Astrocyte (in vitro differentiated cells and primary cell): Measurements from ENCODE around the gene DAPL1.

Experiments
- EZH2 ChIP-seq: IDR thresholded peaks from 2 replicates; pipeline ENCODE4 v1.6.1; 2012; ENCODE audit warnings: mild to moderate bottlenecking, low read length, inconsistent platforms; ENCODE audit not compliant: insufficient read depth
- TF ChIP-seq, protein P1 (sequence below): IDR thresholded peaks from 2 replicates; pipeline ENCODE4 v1.5.1; 2011; ENCODE audit warnings: low read depth, mild to moderate bottlenecking, inconsistent platforms, low read length, moderate library complexity; ENCODE audit not compliant: insufficient read depth

- TF ChIP-seq, protein P1, sequence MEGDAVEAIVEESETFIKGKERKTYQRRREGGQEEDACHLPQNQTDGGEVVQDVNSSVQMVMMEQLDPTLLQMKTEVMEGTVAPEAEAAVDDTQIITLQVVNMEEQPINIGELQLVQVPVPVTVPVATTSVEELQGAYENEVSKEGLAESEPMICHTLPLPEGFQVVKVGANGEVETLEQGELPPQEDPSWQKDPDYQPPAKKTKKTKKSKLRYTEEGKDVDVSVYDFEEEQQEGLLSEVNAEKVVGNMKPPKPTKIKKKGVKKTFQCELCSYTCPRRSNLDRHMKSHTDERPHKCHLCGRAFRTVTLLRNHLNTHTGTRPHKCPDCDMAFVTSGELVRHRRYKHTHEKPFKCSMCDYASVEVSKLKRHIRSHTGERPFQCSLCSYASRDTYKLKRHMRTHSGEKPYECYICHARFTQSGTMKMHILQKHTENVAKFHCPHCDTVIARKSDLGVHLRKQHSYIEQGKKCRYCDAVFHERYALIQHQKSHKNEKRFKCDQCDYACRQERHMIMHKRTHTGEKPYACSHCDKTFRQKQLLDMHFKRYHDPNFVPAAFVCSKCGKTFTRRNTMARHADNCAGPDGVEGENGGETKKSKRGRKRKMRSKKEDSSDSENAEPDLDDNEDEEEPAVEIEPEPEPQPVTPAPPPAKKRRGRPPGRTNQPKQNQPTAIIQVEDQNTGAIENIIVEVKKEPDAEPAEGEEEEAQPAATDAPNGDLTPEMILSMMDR, result no peak
- TF ChIP-seq EZH2, result no peak
Observed at GRCh38 chr2:158805936-158806335, 10.8 kb downstream of the DAPL1 start.
